ENCODE data around the gene PRSS22.

PRSS22 gene

DNA sequence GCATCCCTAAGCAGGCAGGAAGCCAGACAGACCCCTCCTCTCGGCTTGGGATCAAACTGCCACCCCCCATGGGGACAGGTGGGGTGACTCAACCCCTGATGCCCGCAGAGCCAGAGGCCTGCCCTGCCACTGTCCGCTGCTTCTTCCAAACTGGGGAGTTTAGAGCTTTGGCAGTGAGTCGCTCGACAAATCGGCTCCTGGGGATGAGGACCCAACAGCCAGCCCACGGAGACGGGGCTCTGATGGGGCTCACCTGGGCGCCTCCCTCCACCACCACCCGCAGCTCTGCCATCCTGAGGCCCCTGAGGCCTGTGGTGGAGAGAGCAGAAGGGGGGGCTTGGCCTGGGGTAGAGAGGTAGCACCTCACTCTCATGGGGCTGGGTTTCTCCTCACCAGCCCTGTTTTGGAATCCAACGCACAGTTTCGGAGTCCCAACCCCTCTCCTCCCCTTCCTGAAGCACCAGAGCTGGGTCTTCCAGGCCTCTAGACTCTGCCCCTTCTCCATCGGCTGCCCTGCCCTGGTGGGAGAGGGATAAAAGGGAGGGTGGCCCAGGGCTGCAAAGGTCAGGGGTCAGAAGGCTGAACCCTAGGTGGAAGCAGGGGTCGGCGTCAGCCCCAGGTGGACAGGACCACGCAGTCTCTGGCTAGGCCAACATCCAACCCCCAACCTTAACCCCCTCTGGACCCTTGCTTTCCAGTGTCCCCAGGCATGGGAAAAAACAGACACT, 5.8 kb downstream of the PRSS22 start:
- Mint-ChIP-seq H3K27ac (no peak overlapping the region), H3K27me3 (ENCODE audit: low read depth) (peaks cover 47% of the 10 kb centered on the region), H3K36me3 (ENCODE audit: low read depth) (no peaks in the 10 kb centered on the region), H3K4me3 (no peak overlapping the region), H3K9me3 (peaks cover 10% of the 10 kb centered on the region), H3K4me1 (no peaks in the 10 kb centered on the region)
- TF ChIP-seq, protein P1, sequence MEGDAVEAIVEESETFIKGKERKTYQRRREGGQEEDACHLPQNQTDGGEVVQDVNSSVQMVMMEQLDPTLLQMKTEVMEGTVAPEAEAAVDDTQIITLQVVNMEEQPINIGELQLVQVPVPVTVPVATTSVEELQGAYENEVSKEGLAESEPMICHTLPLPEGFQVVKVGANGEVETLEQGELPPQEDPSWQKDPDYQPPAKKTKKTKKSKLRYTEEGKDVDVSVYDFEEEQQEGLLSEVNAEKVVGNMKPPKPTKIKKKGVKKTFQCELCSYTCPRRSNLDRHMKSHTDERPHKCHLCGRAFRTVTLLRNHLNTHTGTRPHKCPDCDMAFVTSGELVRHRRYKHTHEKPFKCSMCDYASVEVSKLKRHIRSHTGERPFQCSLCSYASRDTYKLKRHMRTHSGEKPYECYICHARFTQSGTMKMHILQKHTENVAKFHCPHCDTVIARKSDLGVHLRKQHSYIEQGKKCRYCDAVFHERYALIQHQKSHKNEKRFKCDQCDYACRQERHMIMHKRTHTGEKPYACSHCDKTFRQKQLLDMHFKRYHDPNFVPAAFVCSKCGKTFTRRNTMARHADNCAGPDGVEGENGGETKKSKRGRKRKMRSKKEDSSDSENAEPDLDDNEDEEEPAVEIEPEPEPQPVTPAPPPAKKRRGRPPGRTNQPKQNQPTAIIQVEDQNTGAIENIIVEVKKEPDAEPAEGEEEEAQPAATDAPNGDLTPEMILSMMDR (IDR thresholded peaks at IDR 0.05; ENCODE audit: unreplicated experiment in 3 of 3) = no peak

- Mint-ChIP-seq H3K27me3 (ENCODE audit: low read depth) (peaks cover 33% of the 10 kb centered on the region), H3K9me3 (peaks cover 3% of the 10 kb centered on the region), H3K27ac (no peak overlapping the region), H3K4me3 (no peak overlapping the region), H3K4me1 (no peaks in the 10 kb centered on the region), H3K36me3 (ENCODE audit: low read depth) (no peaks in the 10 kb centered on the region)
- TF ChIP-seq, protein P1 (IDR thresholded peaks at IDR 0.05; ENCODE audit: unreplicated experiment in 3 of 3) = no peak
Observed at GRCh38 chr16:2848933-2849725, 8.8 kb downstream of the PRSS22 start.

GRCh38 chr16:2846511-2847310, 11.3 kb downstream of the PRSS22 start:
- H3K4me3 Mint-ChIP-seq = no peak overlapping the region
- TF ChIP-seq, protein P1 (IDR thresholded peaks at IDR 0.05; ENCODE audit: unreplicated experiment in 3 of 3) = no peak
- H3K27me3 Mint-ChIP-seq (ENCODE audit: low read depth) = peaks cover 37% of the 10 kb centered on the region
- H3K9me3 Mint-ChIP-seq = no peaks in the 10 kb centered on the region
- H3K36me3 Mint-ChIP-seq (ENCODE audit: low read depth) = no peaks in the 10 kb centered on the region
- no peak overlapping the region for H3K27ac Mint-ChIP-seq
- H3K4me1 Mint-ChIP-seq = no peaks in the 10 kb centered on the region

GRCh38 chr16:2845116-2845515, 12.9 kb downstream of the PRSS22 start:
- Mint-ChIP-seq H3K9me3 (no peaks in the 10 kb centered on the region), H3K4me3 (no peak overlapping the region), H3K36me3 (ENCODE audit: low read depth) (no peaks in the 10 kb centered on the region), H3K27me3 (ENCODE audit: low read depth) (peaks cover 38% of the 10 kb centered on the region), H3K4me1 (no peaks in the 10 kb centered on the region), H3K27ac (no peak overlapping the region)
- TF ChIP-seq, protein P1 (IDR thresholded peaks at IDR 0.05; ENCODE audit: unreplicated experiment in 3 of 3) = no peak

GRCh38 chr16:2843526-2843925, 14.4 kb downstream of the PRSS22 start:
- TF ChIP-seq, protein P1 (IDR thresholded peaks at IDR 0.05; ENCODE audit: unreplicated experiment in 3 of 3) = no peak
- Mint-ChIP-seq H3K27ac (no peak overlapping the region), H3K4me1 (no peaks in the 10 kb centered on the region), H3K36me3 (ENCODE audit: low read depth) (no peaks in the 10 kb centered on the region), H3K27me3 (ENCODE audit: low read depth) (peaks cover 28% of the 10 kb centered on the region), H3K9me3 (no peaks in the 10 kb centered on the region), H3K4me3 (no peak overlapping the region)

All from nephron (organoid).